GM12801 (cell line): Measurements from ENCODE around the gene NUDT7.

Experiments used
- CTCF ChIP-seq: IDR thresholded peaks from one replicate; pipeline ENCODE4 v1.5.1; 2011; ENCODE audit warnings: control low read depth; ENCODE audit not compliant: insufficient read length; ENCODE audit errors: extremely low read depth

Gene NUDT7

DNA sequence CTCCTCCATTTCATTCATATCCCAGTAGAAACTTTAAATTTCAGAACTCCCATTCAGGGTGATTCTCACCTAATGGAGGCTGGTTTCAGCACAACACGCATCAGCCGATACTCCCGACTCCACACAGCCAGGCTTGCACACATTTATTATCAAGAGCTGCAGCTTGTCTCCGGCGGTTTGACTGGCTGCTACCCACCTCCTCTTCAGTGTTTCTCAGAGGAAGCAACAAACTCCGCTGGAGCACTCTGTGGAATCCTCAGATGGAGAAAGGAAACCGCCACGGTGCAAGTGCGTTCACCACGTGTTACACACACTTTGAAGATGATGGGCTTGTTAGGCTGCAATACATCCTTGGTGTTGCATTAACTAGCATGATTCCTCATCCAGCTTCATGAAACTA lies 39.7 kb upstream of the NUDT7 start:
- no peak for TF ChIP-seq CTCF

DNA sequence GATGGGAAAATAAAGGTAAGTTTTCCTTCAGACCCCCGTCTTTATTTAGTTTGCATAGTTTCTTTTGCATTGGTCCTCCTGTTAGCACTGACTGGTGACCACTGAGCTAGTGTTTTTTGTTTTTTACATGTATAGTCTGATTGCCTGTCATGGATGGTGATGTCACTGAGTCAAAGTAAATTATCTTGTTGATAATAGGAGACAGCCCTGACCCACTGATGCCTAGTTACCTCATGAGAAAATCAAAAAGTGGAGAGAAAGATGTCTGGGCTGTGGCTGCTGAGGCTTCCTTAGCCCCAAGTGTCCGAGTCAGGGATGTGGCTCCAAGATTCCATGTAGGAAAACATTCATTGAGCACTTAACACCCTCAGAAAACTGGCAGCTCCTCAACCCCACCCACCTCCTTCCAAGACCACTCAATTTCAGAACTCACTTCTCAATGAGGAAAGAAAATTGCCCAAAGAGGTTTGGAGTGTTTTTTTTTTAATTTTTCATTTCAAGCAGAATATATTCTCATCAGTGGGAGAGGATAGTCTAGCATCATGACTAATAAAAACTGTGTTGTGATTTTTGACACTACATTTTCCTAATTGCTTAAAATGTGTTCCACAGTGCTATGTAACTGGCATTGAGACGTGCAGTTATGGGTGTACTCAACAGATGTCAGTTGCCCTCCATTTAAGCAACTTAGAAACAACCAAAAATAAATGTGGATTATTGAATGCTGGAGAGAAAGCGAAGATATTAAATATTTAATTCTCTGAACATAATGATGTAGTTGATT lies 38.7 kb upstream of the NUDT7 start:
- no peak for TF ChIP-seq CTCF

GRCh38 chr16:77684181-77684526 lies 38.2 kb upstream of the NUDT7 start:
- no peak for TF ChIP-seq CTCF

GRCh38 chr16:77686385-77686784 lies 35.9 kb upstream of the NUDT7 start:
- TF ChIP-seq CTCF, result no peak

DNA sequence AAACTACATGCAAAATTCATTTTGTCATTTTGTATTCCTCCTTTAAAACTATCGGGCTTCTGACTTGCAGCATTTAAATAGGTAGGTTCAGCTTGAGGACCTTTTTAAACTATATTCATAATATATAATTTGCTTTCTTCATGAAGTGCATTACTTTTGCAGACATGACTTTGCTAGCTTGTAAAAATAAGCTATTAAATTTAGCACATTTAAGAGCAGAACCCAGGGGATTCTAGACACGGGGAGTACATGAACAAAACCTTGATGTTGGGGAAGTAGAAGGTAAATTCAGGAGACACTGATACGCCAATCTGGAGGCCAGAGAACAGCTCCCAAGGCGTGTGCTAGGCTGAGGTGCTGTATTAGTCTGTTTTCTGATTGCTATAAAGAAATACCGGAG lies 32.3 kb upstream of the NUDT7 start:
- no peak for TF ChIP-seq CTCF

DNA sequence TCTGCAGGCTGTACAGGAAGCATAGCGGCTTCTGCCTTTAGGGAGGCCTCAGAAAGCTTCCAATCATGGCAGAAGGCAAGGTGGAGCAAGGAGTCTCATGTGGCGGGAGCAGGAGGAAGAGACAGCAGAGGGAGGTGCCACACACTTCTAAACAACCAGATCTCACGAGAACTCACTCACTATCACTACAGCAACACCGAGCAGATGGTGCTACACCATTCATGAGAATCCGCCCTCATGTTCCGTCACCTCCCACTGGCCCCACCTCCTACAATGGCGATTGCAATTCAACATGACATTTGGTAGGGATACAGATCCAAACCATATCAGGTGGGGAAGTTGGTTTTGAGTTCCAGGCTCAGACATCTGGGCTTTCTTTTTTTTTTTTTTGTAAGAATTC lies 31.9 kb upstream of the NUDT7 start:
- no peak for TF ChIP-seq CTCF

- TF ChIP-seq CTCF, result no peak
Measured at GRCh38 chr16:77692612-77693011, 29.7 kb upstream of the NUDT7 start.
